ENCODE measurements around the gene ACSL3.

The ACSL3 gene

DNA sequence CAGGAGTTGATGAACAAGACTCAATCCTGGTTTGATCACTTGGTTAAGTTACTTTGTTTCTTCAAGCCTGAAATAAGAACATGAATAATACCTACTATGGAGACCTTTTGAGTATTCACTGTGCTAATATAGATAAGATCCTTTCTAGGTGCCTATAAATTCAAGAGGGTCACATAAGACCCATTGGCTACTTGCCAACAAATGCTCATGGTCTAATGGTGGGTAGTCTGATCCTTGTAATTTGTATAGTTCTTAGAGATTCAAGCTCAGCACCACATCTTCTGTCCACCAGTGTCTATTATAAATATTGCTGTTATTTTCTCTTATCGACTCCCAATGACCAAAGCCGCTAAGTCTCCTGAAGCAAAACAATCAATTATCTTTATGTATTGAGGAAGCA is 27.4 kb upstream of the ACSL3 start:
- H3K4me3 ChIP-seq (ENCODE audit: low read length): no peak overlapping the region
- no peak for DNase-seq
- H3F3A ChIP-seq (ENCODE audit: insufficient read depth, low read length): no peaks in the 10 kb centered on the region
- no peaks in the 10 kb centered on the region for H3K27me3 ChIP-seq (replicated peaks; ENCODE audit: insufficient read depth, low read length)
- H3K9ac ChIP-seq (ENCODE audit: low read length): no peak overlapping the region
- H3K4me2 ChIP-seq (ENCODE audit: low read depth, low read length): no peak overlapping the region
- H3K27ac ChIP-seq (ENCODE audit: low read length): no peak overlapping the region
- no peaks in the 10 kb centered on the region for H3K9me2 ChIP-seq (replicated peaks; ENCODE audit: insufficient read depth, low read length)
- no peaks in the 10 kb centered on the region for H3K9me3 ChIP-seq (replicated peaks; ENCODE audit: insufficient read depth, low read length)
- H3K79me2 ChIP-seq (ENCODE audit: low read length): no peaks in the 10 kb centered on the region
- H4K20me1 ChIP-seq (ENCODE audit: insufficient read depth, low read length): no peaks in the 10 kb centered on the region
- no peak for TF ChIP-seq EZH2 (optimal IDR thresholded peaks at IDR 0.05; ENCODE audit: low read depth, low read length)
- TF ChIP-seq, protein P1, sequence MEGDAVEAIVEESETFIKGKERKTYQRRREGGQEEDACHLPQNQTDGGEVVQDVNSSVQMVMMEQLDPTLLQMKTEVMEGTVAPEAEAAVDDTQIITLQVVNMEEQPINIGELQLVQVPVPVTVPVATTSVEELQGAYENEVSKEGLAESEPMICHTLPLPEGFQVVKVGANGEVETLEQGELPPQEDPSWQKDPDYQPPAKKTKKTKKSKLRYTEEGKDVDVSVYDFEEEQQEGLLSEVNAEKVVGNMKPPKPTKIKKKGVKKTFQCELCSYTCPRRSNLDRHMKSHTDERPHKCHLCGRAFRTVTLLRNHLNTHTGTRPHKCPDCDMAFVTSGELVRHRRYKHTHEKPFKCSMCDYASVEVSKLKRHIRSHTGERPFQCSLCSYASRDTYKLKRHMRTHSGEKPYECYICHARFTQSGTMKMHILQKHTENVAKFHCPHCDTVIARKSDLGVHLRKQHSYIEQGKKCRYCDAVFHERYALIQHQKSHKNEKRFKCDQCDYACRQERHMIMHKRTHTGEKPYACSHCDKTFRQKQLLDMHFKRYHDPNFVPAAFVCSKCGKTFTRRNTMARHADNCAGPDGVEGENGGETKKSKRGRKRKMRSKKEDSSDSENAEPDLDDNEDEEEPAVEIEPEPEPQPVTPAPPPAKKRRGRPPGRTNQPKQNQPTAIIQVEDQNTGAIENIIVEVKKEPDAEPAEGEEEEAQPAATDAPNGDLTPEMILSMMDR (IDR thresholded peaks at IDR 0.05; ENCODE audit: low read length): no peak
- TF ChIP-seq EZH2phosphoT487 (IDR thresholded peaks at IDR 0.05; ENCODE audit: low read length): no peak
- H3K36me3 ChIP-seq (replicated peaks; ENCODE audit: insufficient read depth, low read length): no peaks in the 10 kb centered on the region
- H3K4me1 ChIP-seq (ENCODE audit: low read length): no peaks in the 10 kb centered on the region
- no peak overlapping the region for H2AFZ ChIP-seq (ENCODE audit: low read length)

GRCh38 chr2:222835143-222835822 is 25.6 kb upstream of the ACSL3 start:
- TF ChIP-seq EZH2phosphoT487 (IDR thresholded peaks at IDR 0.05; ENCODE audit: low read length) (no peak), EZH2 (optimal IDR thresholded peaks at IDR 0.05; ENCODE audit: low read depth, low read length) (no peak)
- TF ChIP-seq, protein P1 (IDR thresholded peaks at IDR 0.05; ENCODE audit: low read length): no peak
- no peak overlapping the region for H3K4me3 ChIP-seq (ENCODE audit: low read length)
- H3K79me2 ChIP-seq (ENCODE audit: low read length): no peaks in the 10 kb centered on the region
- no peaks in the 10 kb centered on the region for H3K9me2 ChIP-seq (replicated peaks; ENCODE audit: insufficient read depth, low read length)
- H2AFZ ChIP-seq (ENCODE audit: low read length): no peak overlapping the region
- DNase-seq: no peak
- no peaks in the 10 kb centered on the region for H3F3A ChIP-seq (ENCODE audit: insufficient read depth, low read length)
- H3K4me2 ChIP-seq (ENCODE audit: low read depth, low read length): no peak overlapping the region
- H3K9me3 ChIP-seq (replicated peaks; ENCODE audit: insufficient read depth, low read length): no peaks in the 10 kb centered on the region
- H3K9ac ChIP-seq (ENCODE audit: low read length): no peak overlapping the region
- no peaks in the 10 kb centered on the region for H3K27me3 ChIP-seq (replicated peaks; ENCODE audit: insufficient read depth, low read length)
- H3K4me1 ChIP-seq (ENCODE audit: low read length): no peaks in the 10 kb centered on the region
- H4K20me1 ChIP-seq (ENCODE audit: insufficient read depth, low read length): no peaks in the 10 kb centered on the region
- H3K36me3 ChIP-seq (replicated peaks; ENCODE audit: insufficient read depth, low read length): no peaks in the 10 kb centered on the region
- no peak overlapping the region for H3K27ac ChIP-seq (ENCODE audit: low read length)

DNA sequence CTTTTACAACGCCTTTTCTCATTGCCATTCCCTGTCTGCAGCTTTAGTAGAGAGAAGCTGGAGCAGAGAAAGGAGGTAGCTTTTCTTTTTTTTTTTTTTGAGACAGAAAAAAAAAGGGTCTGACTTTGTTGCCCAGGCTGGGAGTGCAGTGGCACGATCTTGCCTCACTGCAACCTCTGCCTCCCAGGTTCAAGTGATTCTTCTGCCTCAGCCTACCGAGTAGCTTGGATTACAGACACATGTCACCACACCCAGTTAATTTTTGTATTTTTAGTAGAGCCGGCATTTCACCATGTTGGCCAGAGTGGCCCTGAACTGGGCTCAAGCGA is 25.0 kb upstream of the ACSL3 start:
- Histone ChIP-seq H3K9ac (ENCODE audit: low read length) (no peak overlapping the region), H3K4me2 (ENCODE audit: low read depth, low read length) (no peak overlapping the region), H3K36me3 (replicated peaks; ENCODE audit: insufficient read depth, low read length) (no peaks in the 10 kb centered on the region), H3K9me2 (replicated peaks; ENCODE audit: insufficient read depth, low read length) (no peaks in the 10 kb centered on the region), H3K4me3 (ENCODE audit: low read length) (no peak overlapping the region), H4K20me1 (ENCODE audit: insufficient read depth, low read length) (no peaks in the 10 kb centered on the region), H3F3A (ENCODE audit: insufficient read depth, low read length) (no peaks in the 10 kb centered on the region), H3K27me3 (replicated peaks; ENCODE audit: insufficient read depth, low read length) (no peaks in the 10 kb centered on the region), H3K27ac (ENCODE audit: low read length) (no peak overlapping the region), H2AFZ (ENCODE audit: low read length) (no peak overlapping the region), H3K79me2 (ENCODE audit: low read length) (no peaks in the 10 kb centered on the region), H3K9me3 (replicated peaks; ENCODE audit: insufficient read depth, low read length) (no peaks in the 10 kb centered on the region), H3K4me1 (ENCODE audit: low read length) (no peaks in the 10 kb centered on the region)
- TF ChIP-seq EZH2 (optimal IDR thresholded peaks at IDR 0.05; ENCODE audit: low read depth, low read length) (no peak), EZH2phosphoT487 (IDR thresholded peaks at IDR 0.05; ENCODE audit: low read length) (no peak)
- TF ChIP-seq, protein P1 (IDR thresholded peaks at IDR 0.05; ENCODE audit: low read length): no peak
- DNase-seq: no peak

Data from MM.1S (cell line).